HCT116 (cell line): Measurements from ENCODE around the gene MPP1. TPM values are rescaled to one million over a fixed set of nuclear protein-coding genes. Genes with fewer than 3 reads are reported as not detected.

Source experiments
- ATAC-seq: fragments of 200-7000 bp; cut with Tn5 transposase; 2 replicates; pipeline ENCODE4 v1.9.1; 2020; ENCODE audit warnings: mild to moderate bottlenecking, moderate library complexity
- BruUV-seq: library from RNA; stranded (reverse); fragments of 400-500 nt; replicated peaks from 2 replicates; lab custom pipeline; 2021; lab: Mats Ljungman, UMichigan
- CTCF ChIA-PET: fragments of 300-600 bp; sonication (Branson Sonifier 250); formaldehyde crosslinking; loops from one replicate; lab custom pipeline; 2021; ENCODE audit warnings: antibody characterized with exemption; lab: Charles Lee
- POLR2A ChIA-PET: fragments of 300-600, 350-600 bp; sonication (Branson Sonifier 250); formaldehyde crosslinking; loops from one replicate; lab custom pipeline; 2021; ENCODE audit warnings: antibody characterized with exemption; lab: Charles Lee
- RAD21 ChIA-PET, 2 experiments: fragments of 300-600 bp; sonication (Branson Sonifier 250); formaldehyde crosslinking; loops; one replicate each; lab custom pipeline; 2023; ENCODE audit warnings: low total read pairs in 2 of 2; ENCODE audit not compliant: uncharacterized antibody in 2 of 2, unreplicated experiment in 2 of 2, low non-redundant PET in 1 of 2; lab: Charles Lee
- DNase-seq: peaks from one replicate; pipeline ENCODE4 v3.0.0-alpha.2; 2010; ENCODE audit warnings: low read depth, low spot score
- H2AFZ ChIP-seq: fragments of 200-600 bp; shearing (Covaris generic), sonication (generic); 2 replicates; pipeline ENCODE4 v1.6.1; 2017; ENCODE audit warnings: low read depth, mixed run types, mixed read lengths, antibody characterized with exemption, low read length; ENCODE audit not compliant: poor library complexity, severe bottlenecking
- H3K27ac ChIP-seq: 2 replicates; pipeline ENCODE4 v1.5.1; 2012; ENCODE audit warnings: low read depth, low read length
- H3K27me3 ChIP-seq: fragments of 200-600 bp; sonication (generic); 2 replicates; pipeline ENCODE4 v1.6.1; 2016; ENCODE audit warnings: mixed run types, low read length, mixed read lengths; ENCODE audit not compliant: insufficient read depth
- H3K36me3 ChIP-seq, 2 experiments: fragments of 200-500 bp in 1 of 2; fragments of 200-600 bp in 1 of 2; sonication (Bioruptor generic) in 1 of 2; sonication (generic) in 1 of 2; 2 replicates each; pipeline versions ENCODE4 v1.5.1 to v1.6.1; 2014 to 2016; ENCODE audit warnings: low read length in 2 of 2, inconsistent platforms in 1 of 2, mixed read lengths in 1 of 2, mixed run types in 1 of 2; ENCODE audit not compliant: insufficient read depth in 2 of 2, control insufficient read depth in 1 of 2
- H3K4me1 ChIP-seq, 2 experiments: fragments of 200-600 bp in 1 of 2; sonication (generic) in 1 of 2; 2 replicates each; pipeline versions ENCODE4 v1.5.1 to v1.6.1; 2012 to 2017; ENCODE audit warnings: low read length in 2 of 2, inconsistent platforms in 1 of 2, mild to moderate bottlenecking in 1 of 2, mixed read lengths in 1 of 2, mixed run types in 1 of 2, moderate library complexity in 1 of 2; ENCODE audit not compliant: insufficient read depth in 2 of 2, control insufficient read depth in 1 of 2
- H3K4me2 ChIP-seq: fragments of 200-600 bp; sonication (generic); 2 replicates; pipeline ENCODE4 v1.6.1; 2017; ENCODE audit warnings: mixed run types, low read length, mixed read lengths
- H3K4me3 ChIP-seq, 2 experiments: fragments of 200-600 bp in 1 of 2; sonication (generic) in 1 of 2; replicated peaks in 1 of 2; 2 replicates each; pipeline ENCODE4 v1.5.1; 2011 to 2016; ENCODE audit warnings: low read length in 2 of 2, control low read depth in 1 of 2, low read depth in 1 of 2, mild to moderate bottlenecking in 1 of 2, mixed read lengths in 1 of 2, mixed run types in 1 of 2
- H3K79me2 ChIP-seq: fragments of 200-600 bp; sonication (generic); 2 replicates; pipeline ENCODE4 v1.6.1; 2017; ENCODE audit warnings: mild to moderate bottlenecking, mixed run types, low read length, moderate library complexity, mixed read lengths; ENCODE audit not compliant: insufficient read depth
- H3K9ac ChIP-seq: fragments of 200-600 bp; sonication (generic); 2 replicates; pipeline ENCODE4 v1.6.1; 2016; ENCODE audit warnings: low read length, mixed read lengths
- H3K9me2 ChIP-seq: fragments of 200-600 bp; sonication (generic), shearing (Covaris generic); 2 replicates; pipeline ENCODE4 v1.6.1; 2017; ENCODE audit warnings: mixed run types, mild to moderate bottlenecking, moderate library complexity; ENCODE audit not compliant: insufficient read depth
- H3K9me3 ChIP-seq, 2 experiments: fragments of 200-500 bp in 1 of 2; fragments of 200-600 bp in 1 of 2; sonication (Bioruptor generic) in 1 of 2; sonication (generic) in 1 of 2; 2 replicates each; pipeline ENCODE4 v1.6.1; 2014 to 2017; ENCODE audit warnings: low read length in 2 of 2, mixed read lengths in 2 of 2, inconsistent platforms in 1 of 2, low read depth in 1 of 2, mild to moderate bottlenecking in 1 of 2, mixed run types in 1 of 2, moderate library complexity in 1 of 2; ENCODE audit not compliant: control insufficient read depth in 1 of 2, insufficient read depth in 1 of 2
- H4K20me1 ChIP-seq: fragments of 200-600 bp; sonication (generic), shearing (Covaris generic); 2 replicates; pipeline ENCODE4 v1.6.1; 2017; ENCODE audit warnings: mixed run types, mild to moderate bottlenecking, moderate library complexity; ENCODE audit not compliant: insufficient read depth
- CEBPB ChIP-seq: IDR thresholded peaks from 2 replicates; pipeline ENCODE4 v1.6.1; 2012; ENCODE audit warnings: low read depth
- CTCF ChIP-seq, 3 experiments: fragments of 200-600 bp in 1 of 3; sonication (generic) in 1 of 3; IDR thresholded peaks in 2 of 3; conservative IDR thresholded peaks in 1 of 3; 2 replicates each; pipeline ENCODE4 v1.5.1; 2012 to 2017; ENCODE audit warnings: low read depth in 2 of 3, low read length in 2 of 3, antibody characterized with exemption in 1 of 3, borderline replicate concordance in 1 of 3, control low read depth in 1 of 3, mild to moderate bottlenecking in 1 of 3, mixed read lengths in 1 of 3, mixed run types in 1 of 3, moderate library complexity in 1 of 3; ENCODE audit not compliant: insufficient read depth in 1 of 3
- EGR1 ChIP-seq: IDR thresholded peaks from 2 replicates; pipeline ENCODE4 v1.6.1; 2012; ENCODE audit warnings: low read depth
- EZH2phosphoT487 ChIP-seq: fragments of 200-600 bp; IDR thresholded peaks from 2 replicates; pipeline ENCODE4 v1.6.1; 2018; ENCODE audit warnings: antibody characterized with exemption, borderline replicate concordance
- JUND ChIP-seq: IDR thresholded peaks from 2 replicates; pipeline ENCODE4 v1.6.1; 2012
- POLR2AphosphoS5 ChIP-seq: IDR thresholded peaks from 2 replicates; pipeline ENCODE4 v1.6.1; 2011; ENCODE audit warnings: mild to moderate bottlenecking, low read depth, low read length, moderate library complexity
- RAD21 ChIP-seq: IDR thresholded peaks from 2 replicates; pipeline ENCODE4 v1.6.1; 2012; ENCODE audit warnings: low read depth, mild to moderate bottlenecking
- SP1 ChIP-seq: IDR thresholded peaks from 2 replicates; pipeline ENCODE4 v1.6.1; 2012; ENCODE audit warnings: low read depth
- intact Hi-C: fragments of 100-400 bp; cut with micrococcal nuclease; formaldehyde crosslinking; loops from 2 replicates; pipeline ENCODE4 v1.10.0; 2022
- total RNA-seq: library from RNA; stranded (reverse); gene quantifications from one replicate; pipeline ENCODE4 v1.2.1, GENCODE V29; 2021; ENCODE audit not compliant: unreplicated experiment

Gene MPP1
- total RNA-seq, 1 experiment from 2014 or later = 13.1 TPM

- RAD21 ChIA-PET = no interaction called here
- POLR2A ChIA-PET = no interaction called here
Observed at GRCh38 chrX:154774622-154775021, 30.7 kb downstream of the MPP1 start.

More at GRCh38 chrX:154774622-154775021, 30.7 kb downstream of the MPP1 start:
- Histone ChIP-seq H3K9me2 (no peaks in the 10 kb centered on the region), H3K27ac (no peak overlapping the region), H4K20me1 (no peaks in the 10 kb centered on the region), H3K9ac (no peak overlapping the region), H3K27me3 (no peaks in the 10 kb centered on the region), H2AFZ (no peak overlapping the region), H3K4me1 (no peaks in the 10 kb centered on the region), H3K79me2 (peaks cover 33% of the 10 kb centered on the region), H3K36me3 (peaks cover 19 to 44% of the 10 kb centered on the region in 2 experiments; a peak in 3 of 4 replicates), H3K4me3 (no peak overlapping the region), H3K9me3 (no peaks in the 10 kb centered on the region), H3K4me2 (no peak overlapping the region)
- BruUV-seq = no TSS peak
- ATAC-seq (no peak), DNase-seq (no peak)
- TF ChIP-seq JUND (no peak), CTCF (IDR thresholded peaks at IDR 0.05 in 2 of 3, conservative IDR thresholded peaks at IDR 0.05 in 1 of 3; ENCODE audit: borderline replicate concordance in 1 of 3, insufficient read depth in 1 of 3, low read depth in 2 of 3, low read length in 2 of 3) (no peak), EZH2phosphoT487 (no peak), SP1 (no peak), RAD21 (no peak), CEBPB (no peak), POLR2AphosphoS5 (no peak), EGR1 (no peak)
- CTCF ChIA-PET = no interaction called here
- intact Hi-C loops = no loop called here
